Activated T-cell treated with anti-CD3 and anti-CD28 coated beads for 4 hours (primary cell): Measurements from ENCODE around the gene GLTP.
A peak's percentile ranks its signal among the peaks of the same experiment; 100 is the strongest.
"Not testable (repeated sequence)": the region's sequence is repeated elsewhere in the genome, so short reads cannot be mapped to it uniquely, and the experiment has no call there.

ENCODE experiments used
- DNase-seq: peaks from one replicate; pipeline ENCODE4 v3.0.0-alpha.2; 2020

GLTP gene

DNA sequence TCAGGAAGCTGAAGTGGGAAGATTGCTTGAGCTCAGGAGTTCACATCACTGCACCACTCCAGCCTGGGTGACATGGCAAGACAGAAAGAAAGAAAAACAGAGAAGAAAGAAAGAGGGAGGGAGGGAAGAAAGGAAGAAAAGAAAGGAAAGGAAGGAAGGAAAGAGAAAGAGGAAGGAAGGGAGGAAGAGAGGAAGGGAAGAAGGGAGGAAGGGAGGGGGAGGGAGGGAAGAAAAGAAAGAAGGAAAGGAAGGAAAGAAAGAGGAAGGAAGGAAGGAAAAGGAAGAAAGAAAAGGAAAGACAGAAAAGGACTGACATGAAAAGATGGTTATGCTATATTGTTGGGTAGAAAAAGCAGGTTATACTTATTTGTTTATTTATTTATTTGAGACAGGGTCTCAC, 3.9 kb downstream of the GLTP start:
- DNase-seq = no peak

DNA sequence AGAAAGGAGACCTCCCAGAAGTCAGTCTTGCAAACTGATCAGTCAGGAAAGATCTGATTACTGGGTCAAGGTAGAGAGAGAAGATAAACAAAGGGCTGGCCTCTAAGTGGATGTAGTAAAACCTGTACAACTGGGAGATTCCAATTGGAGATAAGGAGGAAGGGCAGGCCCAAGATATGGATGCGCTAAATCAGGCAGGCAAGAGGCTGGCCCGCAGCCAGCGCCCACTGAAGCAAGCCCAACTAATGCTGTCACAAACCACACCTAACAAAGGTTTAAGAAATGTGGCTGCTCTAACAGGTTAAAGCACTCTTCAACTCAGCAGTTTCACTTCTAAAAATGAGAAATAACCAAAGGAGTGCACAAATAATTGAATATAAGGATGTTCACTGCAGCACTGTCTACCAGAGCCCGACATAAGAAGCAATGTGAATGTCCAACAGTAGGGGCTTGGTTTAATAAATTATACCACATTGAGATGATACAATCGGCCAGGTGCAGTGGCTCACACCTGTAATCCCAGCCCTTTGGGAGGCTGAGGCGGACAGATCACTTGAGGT, 4.7 kb downstream of the GLTP start:
- DNase-seq = no peak

DNA sequence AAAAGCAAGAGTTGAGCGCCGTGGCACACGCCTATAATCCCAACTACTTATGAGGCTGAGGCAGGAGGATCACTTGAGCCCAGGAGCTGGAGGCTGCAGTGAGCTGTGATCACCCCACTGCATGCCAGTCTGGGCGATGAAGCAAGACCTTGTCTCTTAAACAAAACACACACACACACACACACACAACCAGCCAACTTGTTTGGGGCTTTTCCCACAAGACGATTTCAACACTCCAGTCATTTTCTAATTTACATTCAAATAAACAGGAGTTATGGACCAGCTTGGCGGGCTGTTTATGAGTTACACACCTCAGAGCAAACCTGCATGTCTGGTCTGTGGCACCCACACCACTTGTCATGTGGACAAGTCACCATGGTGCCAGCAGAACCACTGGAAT, 6.7 kb downstream of the GLTP start:
- DNase-seq = no peak

DNA sequence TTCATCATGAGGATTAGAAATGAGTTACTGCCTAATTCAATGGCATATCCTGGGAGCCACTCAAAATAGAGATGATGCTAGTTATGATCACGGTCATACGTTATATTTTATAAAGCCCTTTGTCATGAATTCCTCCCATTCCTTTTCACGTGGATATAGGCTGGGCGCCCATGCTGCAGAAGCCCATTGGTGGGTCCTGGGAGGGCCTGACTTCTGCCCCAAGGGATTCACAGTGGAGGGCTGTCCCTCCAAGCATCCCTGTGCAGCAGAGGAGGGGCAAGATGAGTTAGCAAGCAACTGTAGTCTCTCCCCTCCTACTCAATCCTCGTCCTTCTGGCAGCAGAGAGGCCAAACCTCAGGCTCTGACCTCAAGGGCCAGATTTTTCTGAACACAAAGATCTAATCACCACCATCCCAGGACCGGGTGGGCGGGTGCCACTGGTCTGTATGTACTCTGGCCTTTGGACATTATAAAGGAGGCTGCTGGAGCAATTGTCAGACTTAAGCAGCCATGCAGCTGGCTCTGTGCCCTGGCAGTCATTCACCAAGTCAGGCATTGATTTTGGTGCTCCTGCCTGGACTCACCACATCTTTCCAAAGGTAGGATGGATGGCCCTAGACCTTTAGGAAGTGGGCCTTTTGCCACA, 8.6 kb downstream of the GLTP start:
- no peak for DNase-seq

DNA sequence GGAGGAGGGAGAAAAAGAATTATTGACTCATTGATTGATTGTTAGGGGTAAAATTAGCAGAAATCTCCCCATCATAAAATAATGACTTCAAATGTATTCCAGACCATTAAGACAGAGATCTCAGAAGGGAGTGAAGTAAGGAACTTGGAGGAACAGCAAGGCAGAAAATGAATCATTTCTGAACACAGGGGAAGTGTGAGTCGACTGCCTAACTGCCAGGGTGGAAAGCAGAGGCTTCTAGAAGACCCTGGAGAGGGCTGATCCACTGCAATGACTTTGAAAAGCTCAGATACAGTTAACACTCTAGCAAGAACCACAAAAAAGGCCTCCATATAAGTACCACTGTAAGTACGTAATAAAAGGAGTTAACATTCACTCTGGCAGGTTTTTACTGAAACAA, 9.7 kb downstream of the GLTP start:
- DNase-seq = no peak

DNA sequence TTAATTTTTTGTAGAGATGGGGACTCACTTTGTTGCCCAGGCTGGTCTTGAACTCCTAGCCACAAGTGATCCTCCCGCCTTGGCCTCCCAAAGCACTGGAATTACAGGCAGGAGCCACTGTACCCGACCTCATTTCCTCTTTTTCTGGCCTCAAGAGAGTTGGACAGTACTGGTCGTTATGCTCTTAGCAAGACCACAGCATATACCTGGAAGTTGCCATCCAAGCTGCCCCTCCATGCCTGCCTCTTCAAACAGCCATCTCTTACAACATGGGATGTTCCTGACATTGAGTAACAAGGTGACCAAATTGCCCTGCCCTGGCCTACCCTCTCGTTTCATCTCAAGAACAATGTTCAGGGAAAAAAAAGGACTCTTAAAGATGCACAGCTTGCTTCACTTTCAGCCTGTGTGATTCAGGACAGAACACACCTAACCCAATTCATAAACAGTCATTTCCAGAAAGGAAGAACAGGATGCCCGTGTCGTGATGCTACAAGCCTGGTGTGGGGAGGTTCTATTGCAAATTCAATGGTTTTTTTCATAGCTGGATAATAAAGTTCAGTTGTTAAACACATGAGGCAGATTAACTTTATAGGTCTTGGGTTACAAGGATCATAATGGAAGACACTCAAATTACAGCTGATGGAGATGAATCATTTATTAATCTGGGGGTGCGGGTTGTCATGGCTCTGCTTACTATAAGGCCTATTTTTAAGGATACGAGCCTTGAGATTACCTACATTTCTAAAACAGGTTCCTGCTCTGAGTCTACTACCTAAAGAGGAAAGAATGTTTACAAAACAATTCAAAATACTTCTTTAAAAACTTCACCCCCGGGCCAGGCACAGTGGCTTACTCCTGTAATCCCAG, 11.9 kb downstream of the GLTP start:
- DNase-seq = no peak

DNA sequence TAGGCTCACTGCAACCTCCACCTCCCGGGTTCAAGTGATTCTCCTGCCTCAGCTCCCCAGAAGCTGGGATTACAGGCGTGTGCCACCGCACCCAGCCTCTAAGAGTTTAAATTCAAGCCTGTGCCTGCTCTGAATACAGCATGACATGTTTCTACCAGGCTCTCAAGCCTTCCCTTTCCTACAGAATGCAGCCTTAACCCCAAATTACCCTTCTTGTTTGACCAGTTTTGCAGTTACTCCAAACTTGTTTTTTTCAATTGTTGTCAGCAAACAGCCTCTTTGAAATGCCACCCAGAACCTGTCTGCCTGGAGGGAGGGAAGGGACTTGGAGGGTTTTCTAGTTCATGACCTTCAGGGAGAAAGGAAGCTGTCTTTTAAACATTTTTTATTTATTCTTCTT, 15.4 kb downstream of the GLTP start:
- DNase-seq = no peak

DNA sequence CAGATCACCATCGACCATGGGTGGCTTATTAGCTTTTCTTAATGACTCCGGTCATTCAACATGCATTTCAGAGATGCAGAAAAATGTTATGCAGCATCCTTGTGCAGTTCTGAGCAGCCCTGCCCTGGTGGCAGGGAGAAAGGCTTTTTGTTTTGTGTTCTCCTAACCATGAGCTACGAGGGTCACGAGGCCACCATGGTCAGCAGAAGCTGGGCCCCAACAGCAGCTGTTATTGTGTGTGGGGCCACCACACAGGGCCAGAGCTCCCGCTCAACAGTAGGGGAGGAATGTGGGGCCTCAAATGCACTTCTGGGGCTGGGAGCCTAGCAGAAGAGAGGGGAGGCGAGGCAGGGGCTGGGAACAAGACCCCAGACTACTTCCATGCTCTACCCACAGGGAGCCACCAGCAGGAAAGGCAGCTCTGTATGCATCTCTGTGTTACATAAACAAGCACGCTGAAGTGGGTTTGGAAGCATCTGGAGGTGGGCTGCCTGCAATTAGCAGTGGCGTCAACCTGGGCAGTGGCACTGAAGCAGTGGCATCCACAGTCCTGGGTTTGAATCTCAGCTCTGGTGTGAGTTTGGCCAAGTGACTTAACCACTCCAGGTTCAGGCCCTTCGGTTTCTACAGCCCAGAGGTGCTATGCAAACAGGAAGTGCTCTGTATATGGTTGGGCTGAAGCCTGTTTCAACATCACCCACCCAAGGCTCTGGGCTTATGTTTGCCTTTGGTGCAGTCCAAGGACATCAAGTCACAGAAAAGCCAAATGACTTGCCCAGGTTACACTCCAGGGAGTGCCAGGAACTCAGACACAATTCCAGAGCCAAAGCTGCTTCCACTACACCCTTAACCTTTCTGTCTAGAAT, 16.3 kb downstream of the GLTP start:
- DNase-seq = no peak

DNA sequence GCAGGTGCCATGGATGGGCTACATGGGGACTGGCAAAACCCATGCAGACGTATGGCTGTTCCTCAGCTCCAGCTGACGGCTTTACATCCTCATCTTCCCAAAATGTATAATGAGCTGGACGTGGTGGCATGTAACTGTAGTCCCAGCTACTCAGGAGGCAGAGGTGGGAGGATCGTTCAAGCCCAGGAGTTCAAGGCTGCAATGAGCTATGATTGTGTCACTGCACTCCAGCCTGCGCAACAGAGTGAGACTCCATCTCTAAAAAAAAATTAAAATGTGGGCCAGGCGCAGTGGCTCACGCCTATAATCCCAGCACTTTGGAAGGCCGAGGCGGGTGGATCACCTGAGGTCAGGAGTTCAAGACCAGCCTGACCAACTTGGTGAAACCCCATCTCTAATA, 17.9 kb downstream of the GLTP start:
- not testable (repeated sequence) for DNase-seq

DNA sequence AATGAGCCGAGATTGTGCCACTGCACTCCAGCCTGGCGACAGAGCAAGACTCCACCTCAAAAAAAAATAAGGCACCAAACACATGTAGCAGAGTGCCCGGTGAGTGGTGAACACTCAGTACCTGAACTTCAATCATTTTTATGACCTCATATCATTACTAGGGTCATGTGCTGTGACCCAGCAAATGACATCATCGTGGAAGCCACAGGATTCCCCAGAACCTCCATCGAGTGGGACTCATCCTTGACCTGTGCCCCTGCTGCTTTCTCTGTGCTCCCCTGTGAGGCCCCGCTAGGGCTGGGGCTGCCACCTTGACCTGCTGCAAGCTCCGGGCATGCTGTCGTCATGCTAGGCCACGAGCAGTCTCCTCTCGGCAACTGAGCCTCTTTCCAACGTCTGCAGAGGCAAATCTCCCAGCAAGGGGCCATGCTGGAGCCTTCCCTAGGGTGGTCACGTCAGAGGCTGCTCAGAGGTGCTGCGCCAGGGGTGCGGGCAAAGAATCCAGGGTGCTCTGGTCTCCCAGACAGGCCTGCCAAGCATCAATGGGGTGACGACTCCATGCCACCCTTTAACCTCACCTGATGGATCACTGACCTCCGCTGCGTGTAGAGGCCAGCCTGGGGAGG, 18.5 kb downstream of the GLTP start:
- DNase-seq = no peak

DNA sequence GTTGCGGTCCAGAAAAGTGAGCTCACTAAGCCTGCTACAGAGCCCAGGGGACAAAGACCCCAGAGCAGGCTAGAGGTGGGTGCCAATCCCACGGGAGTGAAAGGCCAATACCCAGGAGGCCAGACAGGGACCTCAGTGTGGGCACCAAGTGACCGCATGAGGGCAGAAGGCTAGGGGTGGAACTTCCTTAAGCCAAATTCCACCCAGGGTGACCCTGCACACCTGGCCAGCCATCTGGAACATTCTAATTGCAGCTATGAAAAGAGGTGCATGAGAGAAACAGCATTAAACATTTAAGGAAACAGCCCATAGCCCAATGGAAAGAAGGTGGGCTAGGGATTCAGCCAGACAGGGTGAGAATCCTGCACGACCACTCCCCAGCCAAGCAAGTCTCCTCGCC, 19.4 kb downstream of the GLTP start:
- DNase-seq = no peak

DNA sequence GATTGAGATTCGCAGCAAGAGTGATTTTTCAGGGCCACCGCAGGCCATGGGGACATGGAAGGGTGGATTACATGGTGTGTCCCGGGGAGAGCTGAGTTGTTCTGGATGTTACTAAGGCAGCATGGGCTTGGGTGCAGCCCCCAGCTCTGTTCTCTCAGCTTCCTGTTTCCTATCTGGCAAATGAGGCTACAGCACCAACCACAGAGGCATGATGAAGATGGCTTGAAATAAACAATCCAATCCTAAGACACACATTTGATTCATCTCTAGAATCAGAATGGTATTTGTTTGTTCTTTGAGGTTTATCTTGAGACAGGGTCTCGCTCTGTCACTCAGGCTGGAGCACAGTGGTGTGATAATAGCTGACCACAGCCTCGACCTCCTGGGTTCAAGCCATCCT, 21.6 kb downstream of the GLTP start:
- no peak for DNase-seq

DNA sequence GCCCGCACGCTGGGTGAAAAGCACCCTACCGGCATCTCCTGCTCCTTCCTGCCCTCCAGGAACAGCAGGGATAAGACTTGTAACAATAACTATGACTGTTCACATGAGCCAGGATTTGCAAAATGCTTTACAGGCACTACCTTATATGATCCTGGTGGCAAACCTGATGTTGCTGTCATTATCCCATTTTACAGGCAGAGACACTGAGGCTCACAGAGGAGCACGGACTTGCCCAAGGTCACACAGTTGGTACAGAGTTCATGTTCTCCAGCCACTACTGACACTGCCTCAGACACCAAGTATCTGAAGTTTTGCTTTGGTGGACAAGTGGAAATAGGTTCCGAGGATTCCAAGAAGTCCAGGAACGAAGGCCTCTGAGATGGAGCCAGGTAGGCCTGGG, 22.6 kb downstream of the GLTP start:
- DNase-seq = no peak

DNA sequence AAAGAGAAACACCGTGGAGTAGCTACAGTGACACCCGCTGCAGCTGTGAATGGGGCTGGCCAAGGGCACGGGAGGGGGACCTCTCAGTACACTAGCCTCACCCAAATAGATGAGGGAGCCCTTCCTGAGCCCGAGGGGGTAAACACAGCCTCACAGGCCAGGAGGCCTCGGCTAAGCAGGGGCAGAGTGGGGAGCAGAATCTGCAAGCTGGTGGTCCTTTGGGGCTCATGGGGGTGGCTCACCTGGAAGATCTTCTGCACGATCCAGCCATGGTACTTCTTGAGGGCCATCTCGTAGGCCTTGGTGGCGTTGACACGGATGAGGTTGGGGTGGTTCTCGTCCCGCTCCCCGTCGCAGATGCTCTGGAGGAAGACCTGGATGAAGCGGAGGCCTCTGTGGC, 25.0 kb downstream of the GLTP start:
- no peak for DNase-seq

DNA sequence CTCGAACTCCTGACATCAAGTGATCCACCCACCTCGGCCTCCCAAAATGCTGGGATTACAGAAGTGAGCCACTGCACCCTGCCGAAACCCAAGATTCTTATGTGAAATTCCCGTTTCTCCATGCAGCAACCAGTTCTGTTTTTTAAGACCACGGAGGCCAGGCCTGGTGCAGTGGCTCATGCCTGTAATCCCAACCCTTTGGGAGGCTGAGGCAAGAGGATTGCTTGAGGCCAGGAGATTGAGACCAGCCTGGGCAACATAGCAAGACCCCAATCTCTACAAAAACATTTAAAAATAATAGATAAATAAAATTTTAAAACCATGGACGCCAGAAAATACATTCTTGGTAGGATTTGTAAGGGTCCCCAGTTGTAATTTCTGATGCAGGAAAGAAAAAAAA, 29.8 kb downstream of the GLTP start:
- not testable (repeated sequence) for DNase-seq

DNA sequence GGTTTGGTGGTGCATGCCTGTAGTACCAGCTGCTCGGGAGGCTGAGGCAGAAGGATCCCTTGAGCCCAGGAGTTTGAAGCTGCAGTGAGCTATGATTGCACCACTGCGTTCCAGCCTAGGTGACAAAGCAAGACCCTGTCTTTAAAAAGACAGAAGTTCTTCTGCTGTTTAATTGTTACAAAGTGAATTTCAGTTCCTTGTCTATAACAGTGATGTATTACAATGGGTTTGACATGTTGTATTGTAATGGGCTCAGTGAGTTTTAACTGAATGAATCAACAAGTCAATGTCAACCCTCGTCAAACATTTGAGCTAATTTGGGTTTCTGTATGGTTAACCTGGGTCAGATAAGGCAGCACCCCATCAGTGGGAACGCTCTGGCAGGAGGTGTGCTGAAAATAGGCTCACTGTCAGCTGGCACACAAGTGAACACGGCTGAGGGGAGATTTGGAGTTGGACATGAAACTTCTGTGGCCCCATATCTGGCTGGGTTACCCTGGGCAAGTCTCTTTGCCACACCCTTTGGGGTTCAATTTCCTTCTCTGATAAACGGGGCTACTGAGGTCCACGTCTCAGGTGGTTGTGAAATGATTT, 33.1 kb downstream of the GLTP start:
- DNase-seq = no peak

DNA sequence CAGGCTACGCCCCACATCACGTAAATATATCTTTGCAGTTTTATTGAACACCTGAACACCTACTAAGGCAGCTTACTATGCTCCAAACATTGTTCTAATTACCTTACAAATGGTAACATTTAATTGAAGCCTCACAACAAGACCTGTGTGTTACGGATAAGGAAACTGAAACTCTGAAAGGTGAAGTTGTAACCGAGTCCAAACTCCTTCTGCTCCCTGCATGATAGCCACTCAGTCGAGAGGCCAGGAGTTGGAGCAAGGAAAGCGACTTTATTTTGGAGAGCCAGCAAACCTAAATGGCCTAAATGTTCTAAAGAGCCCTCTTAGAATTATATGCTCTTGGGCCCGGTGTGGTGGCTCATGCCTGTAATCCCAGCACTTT, 34.5 kb downstream of the GLTP start:
- no peak for DNase-seq

DNA sequence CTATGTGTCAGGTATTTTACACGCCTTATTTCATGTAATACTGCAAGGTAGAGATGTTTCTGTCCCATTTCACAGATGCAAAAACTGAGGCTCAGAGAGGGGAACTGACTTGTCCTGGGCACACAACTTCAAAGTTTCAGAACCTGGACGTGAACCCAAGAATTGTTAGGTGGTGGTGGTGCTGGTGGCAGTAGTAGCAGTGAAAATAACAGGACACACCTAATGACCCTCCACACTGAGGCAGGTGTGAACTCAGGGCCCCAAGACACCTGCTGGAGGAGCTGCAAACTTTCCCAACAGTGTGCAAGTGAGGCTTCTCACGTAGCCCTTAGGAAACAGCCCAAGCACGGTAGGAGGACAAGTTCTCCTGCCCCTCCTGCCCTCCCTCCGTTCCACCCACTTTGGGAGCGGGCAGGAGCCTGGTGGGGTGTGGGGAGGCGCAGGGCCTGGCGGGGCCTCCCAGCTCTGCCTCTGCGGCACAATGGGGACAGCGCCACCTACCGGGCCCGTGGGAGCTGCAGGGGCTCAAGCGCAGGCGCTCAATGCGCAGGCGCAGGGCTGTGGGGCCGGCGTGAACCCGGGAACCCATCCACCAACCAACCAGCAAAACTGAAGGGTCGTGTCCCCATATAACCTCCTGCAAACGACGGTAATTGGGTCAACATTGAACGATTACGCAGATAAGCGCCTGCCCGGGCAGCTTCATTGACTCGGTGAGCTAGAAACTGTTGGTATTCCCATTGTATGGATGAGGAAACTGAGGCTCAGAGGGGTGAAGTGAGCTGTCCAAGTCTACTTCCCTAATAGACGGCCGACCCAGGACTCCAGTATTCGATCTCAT, 35.1 kb downstream of the GLTP start:
- DNase-seq = peak; percentile 80

DNA sequence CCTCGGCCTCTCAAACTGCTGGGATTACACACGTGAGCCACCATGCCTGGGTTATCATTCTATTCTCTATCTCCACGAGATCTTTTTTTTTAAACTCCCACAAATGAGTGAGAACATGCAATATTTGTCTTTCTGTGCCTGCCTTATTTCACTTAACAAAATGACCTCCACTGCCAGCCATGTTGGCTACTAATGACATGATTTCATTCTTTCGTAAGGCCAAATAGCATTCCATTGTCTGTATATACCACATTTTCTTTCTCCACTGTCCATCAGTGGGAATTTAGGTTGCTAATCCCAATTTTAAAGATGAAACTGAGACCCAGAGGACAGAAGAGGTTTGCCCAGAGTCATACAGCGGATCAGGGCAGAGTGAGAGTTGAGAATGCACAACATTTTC, 36.2 kb downstream of the GLTP start:
- DNase-seq = no peak

DNA sequence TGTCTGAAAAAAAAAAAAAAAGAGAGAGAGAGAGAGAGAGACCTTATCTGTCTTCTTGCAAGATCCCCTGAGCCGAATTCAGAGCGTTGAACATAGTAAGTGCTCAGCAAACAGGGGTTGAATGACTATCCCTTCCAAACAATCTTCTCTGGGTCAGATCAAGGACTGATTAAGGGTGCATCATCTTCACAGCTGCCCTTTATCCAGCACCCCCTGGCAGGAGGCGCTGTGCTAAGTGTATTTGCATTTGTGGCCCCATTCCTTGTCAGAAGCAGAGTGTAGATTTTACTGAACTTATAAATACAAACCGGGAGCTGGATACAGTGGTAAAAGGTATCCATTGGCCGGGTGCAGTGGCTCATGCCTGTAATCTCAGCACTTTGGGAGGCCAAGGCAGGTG, 38.3 kb downstream of the GLTP start:
- no peak for DNase-seq

DNA sequence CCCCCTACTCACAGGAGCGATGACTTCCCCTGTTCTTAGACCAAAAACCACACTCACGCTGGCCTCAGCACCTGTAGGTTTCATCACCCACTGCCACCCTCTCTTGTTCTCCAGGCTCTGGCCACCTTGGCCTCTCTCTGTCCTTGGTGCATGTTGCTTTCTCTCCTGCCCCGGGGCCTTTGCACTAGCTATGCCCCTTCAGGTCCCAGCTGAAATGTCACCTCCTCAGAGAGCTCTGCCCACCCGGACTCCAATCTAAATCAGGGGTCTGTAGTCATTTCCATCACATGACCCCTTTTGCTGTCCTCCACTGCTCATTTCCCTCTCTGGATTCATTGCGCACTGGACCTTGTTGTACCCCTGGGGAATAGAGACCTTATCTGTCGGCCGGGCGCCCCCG, 39.0 kb downstream of the GLTP start:
- DNase-seq = no peak
